Liver (tissue), 9 donors: ENCODE data around the gene TCHP. TPM values are rescaled to one million over a fixed set of nuclear protein-coding genes. Genes with fewer than 3 reads are reported as not detected.
A peak's percentile ranks its signal among the peaks of the same experiment; 100 is the strongest.

Experiments used
- DNase-seq: peaks from one replicate; pipeline ENCODE4 v3.0.0-alpha.2; 2017; ENCODE audit warnings: low spot score
- H3K27ac ChIP-seq, 2 donors: one replicate each; pipeline ENCODE4 v1.7.0; 2013; ENCODE audit warnings: inconsistent platforms in 2 of 2, low read length in 2 of 2, control low read depth in 1 of 2, low read depth in 1 of 2, mild to moderate bottlenecking in 1 of 2
- H3K27me3 ChIP-seq, 4 donors: one replicate each; pipeline versions ENCODE4 v1.6.1 to v1.7.0; 2013; ENCODE audit warnings: low read length in 3 of 4, inconsistent platforms in 1 of 4, mild to moderate bottlenecking in 1 of 4, moderate library complexity in 1 of 4; ENCODE audit not compliant: control insufficient read depth in 4 of 4, insufficient read depth in 4 of 4
- H3K36me3 ChIP-seq, 4 donors: one replicate each; pipeline versions ENCODE4 v1.6.1 to v1.7.0; 2013; ENCODE audit warnings: low read length in 3 of 4, mild to moderate bottlenecking in 3 of 4, low read depth in 1 of 4, moderate library complexity in 1 of 4; ENCODE audit not compliant: control insufficient read depth in 4 of 4, insufficient read depth in 3 of 4
- H3K4me1 ChIP-seq, 4 donors: one replicate each; pipeline versions ENCODE4 v1.6.1 to v1.7.0; 2013; ENCODE audit warnings: low read length in 3 of 4, mild to moderate bottlenecking in 3 of 4, moderate library complexity in 1 of 4; ENCODE audit not compliant: control insufficient read depth in 4 of 4, insufficient read depth in 4 of 4
- H3K4me3 ChIP-seq, 3 donors: one replicate each; pipeline versions ENCODE4 v1.6.1 to v1.7.0; 2013; ENCODE audit warnings: low read length in 3 of 3, control low read depth in 1 of 3, low read depth in 1 of 3, mild to moderate bottlenecking in 1 of 3
- H3K9ac ChIP-seq, 2 donors: one replicate each; pipeline ENCODE4 v1.7.0; 2013; ENCODE audit warnings: low read length in 2 of 2, mild to moderate bottlenecking in 2 of 2, moderate library complexity in 2 of 2, control low read depth in 1 of 2, low read depth in 1 of 2
- H3K9me3 ChIP-seq, 4 donors: one replicate each; pipeline versions ENCODE4 v1.6.1 to v1.7.0; 2013; ENCODE audit warnings: low read length in 3 of 4; ENCODE audit not compliant: control insufficient read depth in 4 of 4
- CTCF ChIP-seq: fragments of 150-350 bp; IDR thresholded peaks from 2 replicates; pipeline ENCODE4 v1.5.1; 2017; ENCODE audit warnings: improper control_type of control experiment, low read depth, low read length; ENCODE audit not compliant: missing input control
- EGR1 ChIP-seq, 2 donors: IDR thresholded peaks; 2 replicates each; pipeline ENCODE4 v1.6.1; 2016 to 2018; ENCODE audit warnings: antibody characterized with exemption in 2 of 2, low read depth in 2 of 2
- FOXA1 ChIP-seq: IDR thresholded peaks from 2 replicates; pipeline ENCODE4 v1.6.1; 2016; ENCODE audit warnings: antibody characterized with exemption
- FOXA2 ChIP-seq: IDR thresholded peaks from 2 replicates; pipeline ENCODE4 v1.6.1; 2016; ENCODE audit warnings: antibody characterized with exemption
- GABPA ChIP-seq, 2 donors: IDR thresholded peaks in 1 of 2; conservative IDR thresholded peaks in 1 of 2; 2 replicates each; pipeline ENCODE4 v1.6.1; 2016; ENCODE audit warnings: antibody characterized with exemption in 2 of 2, mild to moderate bottlenecking in 1 of 2, moderate library complexity in 1 of 2
- HNF4A ChIP-seq, 2 donors: conservative IDR thresholded peaks; 2 replicates each; pipeline ENCODE4 v1.6.1; 2016; ENCODE audit warnings: antibody characterized with exemption in 2 of 2, mild to moderate bottlenecking in 2 of 2
- HNF4G ChIP-seq: IDR thresholded peaks from 2 replicates; pipeline ENCODE4 v1.6.1; 2016; ENCODE audit warnings: antibody characterized with exemption
- JUND ChIP-seq, 2 donors: IDR thresholded peaks; 2 replicates each; pipeline ENCODE4 v1.6.1; 2016; ENCODE audit warnings: antibody characterized with exemption in 2 of 2
- MAX ChIP-seq: IDR thresholded peaks from 2 replicates; pipeline ENCODE4 v1.6.1; 2016; ENCODE audit warnings: antibody characterized with exemption
- RAD21 ChIP-seq, 2 donors: IDR thresholded peaks; 2 replicates each; pipeline ENCODE4 v1.6.1; 2016; ENCODE audit warnings: antibody characterized with exemption in 2 of 2, mild to moderate bottlenecking in 2 of 2
- RXRA ChIP-seq, 2 donors: IDR thresholded peaks; 2 replicates each; pipeline ENCODE4 v1.6.1; 2017 to 2018; ENCODE audit warnings: antibody characterized with exemption in 2 of 2, mild to moderate bottlenecking in 1 of 2
- SP1 ChIP-seq: IDR thresholded peaks from 2 replicates; pipeline ENCODE4 v1.6.1; 2018; ENCODE audit warnings: antibody characterized with exemption, mild to moderate bottlenecking
- TAF1 ChIP-seq: conservative IDR thresholded peaks from 2 replicates; pipeline ENCODE4 v1.6.1; 2016; ENCODE audit warnings: antibody characterized with exemption, mild to moderate bottlenecking
- YY1 ChIP-seq: IDR thresholded peaks from 2 replicates; pipeline ENCODE4 v1.6.1; 2016; ENCODE audit warnings: antibody characterized with exemption, mild to moderate bottlenecking
- WGBS: extraction: QIAGEN DNeasy Blood & Tissue Kit; methylation state at CpG from one replicate; pipeline ENCODE4 v1.1.7; 2013; 5-methylcytosine and 5-hydroxymethylcytosine counted together
- polyA plus RNA-seq, 2 donors: library from polyadenylated mRNA; stranded (reverse) in 1 of 2; unstranded in 1 of 2; fragments of 200-250 nt in 1 of 2; fragments of >200 nt in 1 of 2; fragmentation: Nextera tagmentation in 1 of 2; extraction: Ambion mirVana in 1 of 2; gene quantifications; one replicate each; pipeline versions ENCODE4 v1.2.1 to v1.2.3, GENCODE V29; 2013 to 2015
- total RNA-seq, 2 donors: library from RNA; depleted of rRNA; stranded (reverse); fragments of >200 nt; gene quantifications; one replicate each; pipeline ENCODE4 v1.2.3, GENCODE V29; 2014
- TF ChIP-seq, protein P1 (sequence below): IDR thresholded peaks from 2 replicates; pipeline ENCODE4 v1.6.1; 2016; ENCODE audit warnings: antibody characterized with exemption
- TF ChIP-seq, protein P2 (sequence below): IDR thresholded peaks from 2 replicates; pipeline ENCODE4 v1.6.1; 2016; ENCODE audit warnings: antibody characterized with exemption
- TF ChIP-seq, protein P3 (sequence below): IDR thresholded peaks from 2 replicates; pipeline ENCODE4 v1.6.1; 2016; ENCODE audit warnings: antibody characterized with exemption, mild to moderate bottlenecking
- donor health status: healthy.
- donor health status: healthy.
- donor health status: healthy.
- donor health status: healthy.
- donor health status: healthy.

Gene TCHP
- total and polyA plus RNA-seq, 4 donors, result 5.0 to 9.8 (median 5.2) TPM

DNA sequence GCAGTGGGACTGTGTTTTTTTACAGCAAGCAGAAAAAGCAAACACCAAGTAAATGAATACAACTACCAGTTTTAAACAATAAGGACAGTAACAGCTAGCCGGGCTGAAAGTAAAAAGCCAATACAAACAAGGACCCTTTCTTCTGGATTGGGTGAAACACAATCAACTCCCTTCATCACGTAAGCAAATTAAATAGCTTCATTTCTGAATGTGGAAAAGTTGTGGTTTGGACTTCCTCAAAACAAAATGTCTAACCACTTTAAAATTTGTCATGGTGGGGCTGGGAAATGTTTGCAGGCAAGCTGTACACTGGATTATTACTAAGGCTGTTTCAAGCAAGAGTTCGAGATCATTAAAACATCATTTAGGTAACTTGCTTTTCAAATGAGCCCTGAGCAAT lies 47.4 kb downstream of the TCHP start (continued):
- TF ChIP-seq, protein P1, sequence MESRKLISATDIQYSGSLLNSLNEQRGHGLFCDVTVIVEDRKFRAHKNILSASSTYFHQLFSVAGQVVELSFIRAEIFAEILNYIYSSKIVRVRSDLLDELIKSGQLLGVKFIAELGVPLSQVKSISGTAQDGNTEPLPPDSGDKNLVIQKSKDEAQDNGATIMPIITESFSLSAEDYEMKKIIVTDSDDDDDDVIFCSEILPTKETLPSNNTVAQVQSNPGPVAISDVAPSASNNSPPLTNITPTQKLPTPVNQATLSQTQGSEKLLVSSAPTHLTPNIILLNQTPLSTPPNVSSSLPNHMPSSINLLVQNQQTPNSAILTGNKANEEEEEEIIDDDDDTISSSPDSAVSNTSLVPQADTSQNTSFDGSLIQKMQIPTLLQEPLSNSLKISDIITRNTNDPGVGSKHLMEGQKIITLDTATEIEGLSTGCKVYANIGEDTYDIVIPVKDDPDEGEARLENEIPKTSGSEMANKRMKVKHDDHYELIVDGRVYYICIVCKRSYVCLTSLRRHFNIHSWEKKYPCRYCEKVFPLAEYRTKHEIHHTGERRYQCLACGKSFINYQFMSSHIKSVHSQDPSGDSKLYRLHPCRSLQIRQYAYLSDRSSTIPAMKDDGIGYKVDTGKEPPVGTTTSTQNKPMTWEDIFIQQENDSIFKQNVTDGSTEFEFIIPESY, result no peak
- TF ChIP-seq FOXA1, result no peak

GRCh38 chr12:109948368-109948767 lies 48.3 kb downstream of the TCHP start:
- Histone ChIP-seq H3K27me3 (no peaks in the 10 kb centered on the region), H3K9ac (peak overlapping the region in 1 of 2 donors; percentile 49), H3K27ac (peak overlapping the region; percentile 74 to 79), H3K36me3 (peaks cover 10 to 24% (median 22%) of the 10 kb centered on the region in 4 donors), H3K4me3 (peak overlapping the region in 1 of 3 donors; percentile 6), H3K4me1 (peaks cover 6 to 70% (median 47%) of the 10 kb centered on the region in 4 donors), H3K9me3 (no peaks in the 10 kb centered on the region)
- no peak for TF ChIP-seq TAF1
- peak; percentile 4 for TF ChIP-seq FOXA2
- no peak for TF ChIP-seq MAX
- TF ChIP-seq YY1, result no peak
- no peak for TF ChIP-seq GABPA (IDR thresholded peaks at IDR 0.05 in 1 of 2, conservative IDR thresholded peaks at IDR 0.05 in 1 of 2)
- TF ChIP-seq CTCF, result no peak
- no peak for TF ChIP-seq RAD21 (IDR thresholded peaks at IDR 0.05)
- DNase-seq, result no peak
- 57% methylated on average over 4 of the region's 4 CpGs for WGBS

GRCh38 chr12:109949089-109949488 lies 49.0 kb downstream of the TCHP start:
- H3K36me3 ChIP-seq, result peaks cover 10 to 24% (median 23%) of the 10 kb centered on the region in 4 donors
- H3K27ac ChIP-seq, result peak overlapping the region; percentile 74 to 79
- peak overlapping the region in 1 of 2 donors; percentile 49 for H3K9ac ChIP-seq
- peaks cover 6 to 70% (median 47%) of the 10 kb centered on the region in 4 donors for H3K4me1 ChIP-seq
- H3K27me3 ChIP-seq, result no peaks in the 10 kb centered on the region
- DNase-seq, result no peak
- WGBS, result 14% methylated on average over 1 of the region's 1 CpG
- H3K9me3 ChIP-seq, result no peaks in the 10 kb centered on the region
- no peak overlapping the region for H3K4me3 ChIP-seq
- TF ChIP-seq RAD21 (IDR thresholded peaks at IDR 0.05) (peak; percentile 54 to 58), SP1 (peak; percentile 98), JUND (IDR thresholded peaks at IDR 0.05) (peak; percentile 63 to 75), FOXA2 (peak; percentile 72), GABPA (IDR thresholded peaks at IDR 0.05 in 1 of 2, conservative IDR thresholded peaks at IDR 0.05 in 1 of 2) (peak in 1 of 2 donors; percentile 62), EGR1 (IDR thresholded peaks at IDR 0.05; ENCODE audit: low read depth in 2 of 2) (peak in 1 of 2 donors; percentile 44), RXRA (IDR thresholded peaks at IDR 0.05) (peak; percentile 94 to 97), TAF1 (peak; percentile 31), CTCF (no peak), HNF4A (conservative IDR thresholded peaks at IDR 0.05) (peak; percentile 97 to 99), YY1 (peak; percentile 82), HNF4G (peak; percentile 93)
- TF ChIP-seq, protein P2, sequence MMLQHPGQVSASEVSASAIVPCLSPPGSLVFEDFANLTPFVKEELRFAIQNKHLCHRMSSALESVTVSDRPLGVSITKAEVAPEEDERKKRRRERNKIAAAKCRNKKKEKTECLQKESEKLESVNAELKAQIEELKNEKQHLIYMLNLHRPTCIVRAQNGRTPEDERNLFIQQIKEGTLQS, result peak; percentile 68
- TF ChIP-seq, protein P3, sequence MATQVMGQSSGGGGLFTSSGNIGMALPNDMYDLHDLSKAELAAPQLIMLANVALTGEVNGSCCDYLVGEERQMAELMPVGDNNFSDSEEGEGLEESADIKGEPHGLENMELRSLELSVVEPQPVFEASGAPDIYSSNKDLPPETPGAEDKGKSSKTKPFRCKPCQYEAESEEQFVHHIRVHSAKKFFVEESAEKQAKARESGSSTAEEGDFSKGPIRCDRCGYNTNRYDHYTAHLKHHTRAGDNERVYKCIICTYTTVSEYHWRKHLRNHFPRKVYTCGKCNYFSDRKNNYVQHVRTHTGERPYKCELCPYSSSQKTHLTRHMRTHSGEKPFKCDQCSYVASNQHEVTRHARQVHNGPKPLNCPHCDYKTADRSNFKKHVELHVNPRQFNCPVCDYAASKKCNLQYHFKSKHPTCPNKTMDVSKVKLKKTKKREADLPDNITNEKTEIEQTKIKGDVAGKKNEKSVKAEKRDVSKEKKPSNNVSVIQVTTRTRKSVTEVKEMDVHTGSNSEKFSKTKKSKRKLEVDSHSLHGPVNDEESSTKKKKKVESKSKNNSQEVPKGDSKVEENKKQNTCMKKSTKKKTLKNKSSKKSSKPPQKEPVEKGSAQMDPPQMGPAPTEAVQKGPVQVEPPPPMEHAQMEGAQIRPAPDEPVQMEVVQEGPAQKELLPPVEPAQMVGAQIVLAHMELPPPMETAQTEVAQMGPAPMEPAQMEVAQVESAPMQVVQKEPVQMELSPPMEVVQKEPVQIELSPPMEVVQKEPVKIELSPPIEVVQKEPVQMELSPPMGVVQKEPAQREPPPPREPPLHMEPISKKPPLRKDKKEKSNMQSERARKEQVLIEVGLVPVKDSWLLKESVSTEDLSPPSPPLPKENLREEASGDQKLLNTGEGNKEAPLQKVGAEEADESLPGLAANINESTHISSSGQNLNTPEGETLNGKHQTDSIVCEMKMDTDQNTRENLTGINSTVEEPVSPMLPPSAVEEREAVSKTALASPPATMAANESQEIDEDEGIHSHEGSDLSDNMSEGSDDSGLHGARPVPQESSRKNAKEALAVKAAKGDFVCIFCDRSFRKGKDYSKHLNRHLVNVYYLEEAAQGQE, result peak; percentile 76
- TF ChIP-seq, protein P1, result peak; percentile 95
